ENCODE data around the gene HIRA.
"Not testable (repeated sequence)": the region's sequence is repeated elsewhere in the genome, so short reads cannot be mapped to it uniquely, and the experiment has no call there.

HIRA gene

GRCh38 chr22:19355413-19356157 lies 75.9 kb downstream of the HIRA start:
- DNase-seq: no peak

GRCh38 chr22:19354201-19354600 lies 77.3 kb downstream of the HIRA start:
- no peak for DNase-seq

- no peak for DNase-seq
Observed at GRCh38 chr22:19353363-19354131, 78.0 kb downstream of the HIRA start.

- DNase-seq: no peak
Observed at GRCh38 chr22:19352766-19353165, 78.8 kb downstream of the HIRA start.

GRCh38 chr22:19352217-19352616 lies 79.3 kb downstream of the HIRA start:
- no peak for DNase-seq

GRCh38 chr22:19351604-19352003 lies 79.9 kb downstream of the HIRA start:
- no peak for DNase-seq

GRCh38 chr22:19350947-19351346 lies 80.6 kb downstream of the HIRA start:
- DNase-seq: no peak

- no peak for DNase-seq
Observed at GRCh38 chr22:19350476-19350859, 81.1 kb downstream of the HIRA start.

- no peak for DNase-seq
Observed at GRCh38 chr22:19349778-19350475, 81.6 kb downstream of the HIRA start.

- DNase-seq: no peak
Observed at GRCh38 chr22:19346677-19347265, 84.8 kb downstream of the HIRA start.

- no peak for DNase-seq
Observed at GRCh38 chr22:19344420-19344819, 87.1 kb downstream of the HIRA start.

- DNase-seq: no peak
Observed at GRCh38 chr22:19343470-19343869, 88.1 kb downstream of the HIRA start.

- DNase-seq: no peak
Observed at GRCh38 chr22:19341500-19341899, 90.0 kb downstream of the HIRA start.

- no peak for DNase-seq
Observed at GRCh38 chr22:19337137-19337536, 94.4 kb downstream of the HIRA start.

- DNase-seq: no peak
Observed at GRCh38 chr22:19336133-19337075, 95.1 kb downstream of the HIRA start.

GRCh38 chr22:19331975-19332374 lies 99.6 kb downstream of the HIRA start:
- DNase-seq: no peak

GRCh38 chr22:19331474-19331873 lies 100.1 kb downstream of the HIRA start:
- no peak for DNase-seq

- no peak for DNase-seq
Observed at GRCh38 chr22:19330865-19331418, 100.6 kb downstream of the HIRA start.

- DNase-seq: not testable (repeated sequence)
Observed at GRCh38 chr22:19330205-19330604, 101.3 kb downstream of the HIRA start.

GRCh38 chr22:19329454-19329853 lies 102.1 kb downstream of the HIRA start:
- DNase-seq: no peak

GRCh38 chr22:19325296-19325948 lies 106.1 kb downstream of the HIRA start:
- DNase-seq: no peak
